C1 segment of cervical spinal cord (tissue), 14 donors: ENCODE results near the gene GRM8.
"Not testable (repeated sequence)": the region's sequence is repeated elsewhere in the genome, so short reads cannot be mapped to it uniquely, and the experiment has no call there.

Experiments used
- DNase-seq, 14 donors: peaks; one replicate each; lab custom pipeline; 2025; lab: John Stamatoyannopoulos, UW

GRM8 gene

DNA sequence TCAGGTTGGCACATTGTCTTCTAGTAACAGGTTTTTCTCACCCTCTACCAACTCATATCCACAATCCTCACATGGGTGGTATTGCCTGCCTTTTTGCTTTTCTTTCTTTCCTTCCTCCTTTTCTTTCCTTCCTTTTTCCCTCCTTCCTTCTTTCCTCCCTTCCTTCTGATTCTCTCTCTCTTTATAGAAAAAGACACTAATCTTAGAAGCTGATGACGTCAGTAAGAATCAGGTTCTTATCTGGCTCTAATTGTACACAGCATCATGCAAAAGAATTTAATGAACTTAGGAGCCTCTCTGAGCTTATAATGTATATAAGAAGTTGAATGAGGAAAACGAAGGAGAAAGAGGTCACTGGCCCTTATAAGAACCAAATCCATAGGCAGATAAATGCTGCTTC lies 328.3 kb downstream of the GRM8 start:
- DNase-seq: no peak

DNA sequence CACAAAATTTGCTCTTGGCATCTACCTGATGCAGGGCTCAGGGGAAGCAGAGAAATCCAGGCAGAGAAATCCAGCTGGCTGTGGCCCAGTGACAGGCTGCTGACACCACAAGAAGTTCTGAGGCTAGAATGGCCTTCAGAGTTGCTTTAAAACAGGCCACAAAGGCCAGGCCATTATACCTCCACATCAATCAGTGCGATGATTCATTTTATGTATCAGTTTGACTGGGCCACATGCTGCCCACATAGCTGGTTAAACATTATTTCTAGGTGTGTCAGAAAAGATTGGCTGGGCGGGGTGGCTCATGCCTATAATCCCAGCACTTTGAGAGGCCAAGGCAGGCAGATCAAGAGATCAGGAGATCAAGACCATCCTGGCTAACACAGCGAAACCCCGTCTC lies 341.1 kb downstream of the GRM8 start:
- DNase-seq: not testable (repeated sequence)

DNA sequence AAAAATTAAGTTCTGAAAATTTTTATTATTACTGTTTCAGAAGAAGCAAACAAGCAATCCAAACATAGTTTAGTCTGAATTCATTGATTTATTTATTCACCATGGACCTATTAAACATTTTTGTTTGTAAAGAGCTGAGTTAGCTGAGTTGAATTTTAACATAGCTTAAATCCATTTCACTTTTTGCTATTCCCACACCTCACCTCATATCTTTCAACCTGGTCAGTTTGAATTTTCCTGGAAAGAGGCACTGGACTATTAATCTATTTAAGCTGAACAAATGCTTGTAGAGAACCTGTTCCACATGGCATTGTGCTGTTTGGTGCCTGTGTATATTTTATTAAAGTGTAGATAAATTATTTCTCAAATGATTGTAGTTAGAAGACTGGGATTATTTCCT lies 344.2 kb downstream of the GRM8 start:
- not testable (repeated sequence) for DNase-seq

DNA sequence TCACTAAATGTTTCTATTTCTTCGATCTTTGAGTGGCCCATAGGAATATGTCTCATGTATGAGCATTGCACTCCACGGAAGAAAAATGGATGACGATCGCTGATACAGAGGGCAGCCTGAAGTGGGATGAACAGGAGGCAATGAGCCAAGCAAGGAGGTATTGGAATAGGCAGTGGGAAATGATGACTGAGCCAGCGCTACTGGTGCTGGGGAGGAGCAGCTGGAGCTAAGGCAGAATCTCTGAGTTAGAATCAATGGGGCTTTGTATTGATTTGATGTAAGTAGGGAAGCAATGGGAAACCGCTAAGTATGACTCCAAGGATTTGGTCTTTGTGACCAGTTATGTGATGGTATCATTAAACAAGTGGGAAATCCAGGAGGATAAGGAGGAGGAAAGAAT lies 345.1 kb downstream of the GRM8 start:
- DNase-seq: peak in 1 of 14 donors; percentile 1

DNA sequence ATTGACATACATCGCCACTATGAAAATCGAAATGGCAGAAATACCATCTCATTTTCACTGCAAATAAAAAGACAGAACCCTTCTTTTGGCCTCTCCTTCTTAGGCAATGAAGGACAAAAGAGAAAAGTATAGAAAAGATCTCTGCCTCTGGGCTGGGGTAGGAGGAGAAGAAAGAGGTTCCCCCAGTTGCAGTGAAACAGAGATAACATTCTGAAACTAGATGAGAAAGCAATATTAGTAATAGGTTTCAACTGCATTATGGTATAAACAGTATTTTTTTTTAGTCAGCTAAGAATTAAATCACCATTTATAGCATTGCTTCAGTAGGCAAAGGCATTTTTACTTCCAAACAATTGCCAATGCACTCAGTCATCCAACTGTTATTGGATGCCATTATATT lies 347.5 kb downstream of the GRM8 start:
- not testable (repeated sequence) for DNase-seq

DNA sequence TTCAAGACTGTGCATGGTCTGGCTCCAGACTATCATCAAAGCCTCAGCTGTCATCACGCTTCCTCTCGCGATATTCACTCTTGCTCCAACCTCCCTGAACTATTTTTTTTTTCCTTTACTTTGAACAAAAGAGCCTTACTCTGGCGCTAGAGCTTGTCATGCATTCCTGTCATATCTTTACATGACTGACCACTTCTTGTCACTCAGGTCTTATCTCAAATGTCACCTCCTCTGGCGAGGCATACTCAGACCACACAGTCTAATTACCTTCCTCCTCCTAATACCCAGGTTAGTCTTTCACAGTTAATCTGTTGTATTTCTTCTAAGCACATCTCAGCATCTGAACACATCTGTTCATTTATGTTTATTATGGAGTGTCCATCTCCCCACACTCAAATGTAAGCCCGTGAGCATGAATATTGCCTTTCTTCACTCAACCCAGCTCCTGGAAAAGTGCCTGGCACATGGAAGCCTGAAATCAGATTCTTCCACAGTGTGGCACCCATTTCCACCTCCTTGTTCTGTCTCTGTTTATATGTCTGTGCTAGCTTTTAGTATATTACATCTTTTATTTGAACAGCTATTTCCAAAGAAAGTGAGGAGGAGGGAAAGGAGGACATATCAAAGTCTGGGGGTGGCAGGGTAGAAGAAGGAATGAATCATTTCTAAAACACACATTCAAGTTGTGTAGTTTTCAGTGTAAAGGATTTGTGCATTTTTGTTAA lies 351.5 kb downstream of the GRM8 start:
- not testable (repeated sequence) for DNase-seq

DNA sequence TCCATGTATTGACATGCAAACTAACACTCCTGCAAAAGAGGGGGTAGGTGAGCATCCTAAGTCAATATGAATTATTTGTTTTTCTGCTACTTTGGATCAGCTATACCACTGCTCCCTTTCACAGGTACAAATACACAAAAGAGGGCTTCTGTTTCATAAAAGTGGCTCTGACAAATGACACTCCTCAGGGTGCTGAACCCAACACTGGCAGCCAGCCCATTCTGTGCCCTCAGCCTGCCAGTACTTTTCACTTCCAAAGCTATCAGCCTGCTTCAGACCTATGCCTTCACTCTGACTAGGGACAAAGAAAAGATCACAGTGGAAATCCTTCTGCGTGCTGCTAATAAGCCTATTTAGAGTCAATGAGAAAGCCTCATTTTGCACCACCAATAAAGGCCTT lies 364.8 kb downstream of the GRM8 start:
- DNase-seq: peak in 2 of 14 donors; percentile 4 to 9

DNA sequence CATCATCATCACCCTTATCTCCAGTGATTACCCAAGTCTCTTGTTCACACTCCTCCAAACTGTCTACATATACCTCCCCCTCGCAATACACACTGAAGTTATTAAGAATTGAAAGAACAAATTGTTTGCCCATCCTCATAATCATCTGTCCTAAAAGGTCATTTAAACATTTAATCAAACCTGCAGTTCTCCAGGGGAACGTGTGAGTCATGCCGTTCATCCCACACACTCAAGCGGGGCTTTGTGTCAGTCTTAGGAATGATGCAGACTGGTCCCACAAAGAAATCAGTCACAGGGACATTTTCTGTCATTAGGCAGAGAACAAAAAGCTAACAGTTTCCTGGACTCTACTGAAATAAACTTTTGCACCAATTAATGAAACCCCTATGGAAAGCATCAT lies 365.2 kb downstream of the GRM8 start:
- peak in 2 of 14 donors; percentile 26 to 39 for DNase-seq

DNA sequence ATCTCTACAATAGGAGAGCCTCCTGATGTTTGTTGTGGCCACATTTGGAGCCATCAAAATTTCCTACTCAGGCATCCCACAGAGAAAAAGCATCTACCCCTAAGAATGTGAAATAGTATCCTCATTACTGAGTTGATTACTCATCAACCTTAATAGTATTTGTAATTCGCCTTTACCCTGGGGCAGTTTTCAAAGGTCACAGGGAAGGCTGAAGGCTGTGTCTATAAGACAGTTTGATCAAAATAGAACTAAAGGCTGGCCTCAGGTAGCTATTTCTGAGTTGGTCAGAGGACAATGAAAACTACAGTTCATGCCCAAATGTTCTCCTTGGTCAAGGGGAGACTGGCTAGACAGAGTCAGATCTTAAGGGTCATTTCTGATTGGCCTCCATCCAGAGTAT lies 370.0 kb downstream of the GRM8 start:
- not testable (repeated sequence) for DNase-seq

DNA sequence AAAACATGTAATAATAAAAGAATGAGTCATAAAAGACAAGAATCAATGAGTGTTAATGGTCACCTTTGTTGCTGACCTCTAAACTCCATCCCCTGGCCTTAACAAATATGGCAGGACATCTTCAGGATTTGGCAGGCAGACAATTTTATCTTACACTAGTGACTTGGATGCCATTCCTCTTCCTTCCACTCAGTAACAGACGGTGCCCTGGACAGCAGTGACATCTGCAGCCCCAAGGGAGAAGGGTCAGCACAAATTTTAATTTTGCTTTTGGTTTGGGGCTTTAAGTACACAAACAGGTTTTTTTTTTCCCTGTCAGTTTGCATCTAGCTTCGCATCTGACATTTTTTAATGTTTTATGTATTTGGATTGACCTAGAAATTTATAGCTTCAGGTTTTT lies 370.8 kb downstream of the GRM8 start:
- peak in 1 of 14 donors; percentile 0 for DNase-seq

DNA sequence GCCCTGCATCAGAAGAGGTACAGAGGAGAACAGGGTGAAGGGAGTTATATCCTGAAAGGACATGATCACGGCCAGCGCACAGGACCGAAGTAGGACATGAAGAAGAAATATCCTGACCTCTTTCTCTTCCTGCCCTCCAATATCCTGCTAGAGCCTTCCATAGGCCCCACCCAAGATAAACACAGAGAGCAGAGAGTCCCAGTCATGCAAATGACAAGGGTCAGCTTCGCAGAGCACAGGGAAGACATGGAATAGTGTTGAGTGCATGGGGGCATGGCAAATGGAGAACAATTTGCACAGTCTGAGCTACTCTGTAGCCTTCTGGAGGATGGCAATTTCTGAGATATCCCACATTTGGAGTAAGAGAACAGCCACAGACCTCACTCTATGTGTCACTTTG lies 371.4 kb downstream of the GRM8 start:
- no peak for DNase-seq

DNA sequence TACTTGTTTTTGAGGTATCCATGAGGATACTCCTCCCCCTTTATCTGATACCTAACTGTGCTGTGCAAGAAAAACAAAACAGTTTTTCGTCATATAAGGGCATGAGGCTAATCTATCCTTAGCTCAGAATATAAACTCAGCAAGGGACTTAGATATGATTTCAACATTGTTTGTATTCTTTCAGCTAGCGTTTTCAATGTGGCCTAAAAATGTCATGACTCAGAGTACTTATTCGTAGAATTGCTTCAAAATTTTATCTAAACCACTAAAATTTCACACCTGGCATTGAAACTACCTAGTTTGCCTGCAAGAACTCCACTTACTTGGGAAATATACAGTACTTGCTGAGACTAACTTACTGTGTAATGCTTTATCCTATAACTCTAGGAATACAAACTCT lies 376.2 kb downstream of the GRM8 start:
- DNase-seq: not testable (repeated sequence)

DNA sequence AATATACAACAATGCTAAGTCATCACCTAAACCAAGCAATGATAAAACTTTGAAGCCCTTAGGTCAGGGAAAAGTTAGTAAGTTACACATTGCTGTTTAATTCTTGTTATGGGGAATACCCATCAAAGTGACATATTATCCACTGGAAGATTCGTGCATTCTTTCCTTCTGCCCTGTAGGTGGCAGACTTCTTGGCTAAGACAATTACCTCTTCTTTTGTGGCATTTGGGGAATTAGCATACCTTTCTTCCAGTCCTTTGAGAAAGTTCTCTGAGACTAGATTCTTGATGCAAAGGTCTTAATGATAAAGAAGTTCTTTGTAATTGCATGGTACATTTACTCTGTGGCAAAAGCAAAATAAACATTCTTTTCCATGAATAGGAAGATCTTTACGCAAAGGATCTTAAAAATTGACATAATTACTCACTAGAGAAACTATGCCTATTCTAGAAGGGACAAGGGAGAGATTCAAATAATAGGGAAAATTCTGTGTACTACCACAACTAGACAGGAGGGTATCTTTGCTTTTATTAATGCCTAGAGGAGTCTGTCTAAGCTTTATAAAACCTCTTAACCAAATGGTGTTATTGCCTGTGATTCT lies 395.9 kb downstream of the GRM8 start:
- no peak for DNase-seq

DNA sequence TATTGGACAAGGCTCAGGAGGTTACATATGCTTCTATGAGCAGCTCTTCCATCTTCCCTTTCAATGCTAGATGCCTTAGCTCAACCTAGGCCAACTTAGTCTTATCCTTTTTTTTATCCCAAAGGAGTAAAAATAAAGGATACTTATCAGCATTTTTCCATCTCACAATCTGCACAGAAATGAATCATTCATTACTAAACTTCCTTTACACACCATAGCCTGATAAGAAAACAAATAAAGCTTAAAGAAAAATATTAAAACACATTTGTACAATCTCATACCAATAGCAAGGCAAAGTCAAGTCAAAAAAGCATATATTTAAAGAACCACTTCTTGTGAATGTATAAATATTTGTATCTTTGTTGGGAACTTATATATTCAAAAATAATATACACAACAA lies 407.4 kb downstream of the GRM8 start:
- no peak for DNase-seq

DNA sequence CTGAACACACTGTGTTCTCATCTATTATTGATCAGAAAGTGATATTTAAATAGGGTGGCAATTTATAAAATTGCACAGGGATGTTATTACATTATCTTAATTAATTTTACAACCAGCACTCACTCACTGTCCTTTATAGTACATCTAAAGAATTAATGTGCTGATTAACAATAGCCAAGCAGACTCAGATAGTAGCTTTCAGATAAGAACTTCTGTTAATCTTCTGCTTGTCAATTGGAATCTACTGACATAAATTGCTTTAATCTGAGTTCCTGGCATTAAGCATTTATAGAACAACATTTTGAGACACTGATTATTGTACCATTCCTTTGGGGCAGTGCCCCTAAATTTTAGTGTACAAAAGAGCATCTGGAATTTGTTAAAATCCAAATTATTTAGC lies 408.9 kb downstream of the GRM8 start:
- DNase-seq: no peak

DNA sequence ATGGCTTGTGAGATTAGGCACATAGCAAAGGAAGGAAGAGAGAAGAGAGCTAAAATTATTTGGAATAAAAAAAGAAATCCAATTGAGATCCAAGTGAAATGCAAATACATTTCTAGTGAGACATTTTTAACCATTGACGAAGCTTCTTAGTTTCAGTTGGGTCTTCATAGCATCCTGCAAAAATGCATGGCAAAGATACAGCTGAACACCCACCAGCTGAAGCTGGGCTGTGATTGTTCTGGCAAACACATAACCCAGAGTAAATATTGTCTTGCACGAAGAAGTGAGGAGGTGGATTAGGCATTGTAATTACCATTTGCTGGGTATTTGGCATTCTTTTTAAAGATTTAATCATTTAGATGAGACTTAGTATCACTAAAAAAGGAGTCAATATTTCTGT lies 409.4 kb downstream of the GRM8 start:
- DNase-seq: no peak

DNA sequence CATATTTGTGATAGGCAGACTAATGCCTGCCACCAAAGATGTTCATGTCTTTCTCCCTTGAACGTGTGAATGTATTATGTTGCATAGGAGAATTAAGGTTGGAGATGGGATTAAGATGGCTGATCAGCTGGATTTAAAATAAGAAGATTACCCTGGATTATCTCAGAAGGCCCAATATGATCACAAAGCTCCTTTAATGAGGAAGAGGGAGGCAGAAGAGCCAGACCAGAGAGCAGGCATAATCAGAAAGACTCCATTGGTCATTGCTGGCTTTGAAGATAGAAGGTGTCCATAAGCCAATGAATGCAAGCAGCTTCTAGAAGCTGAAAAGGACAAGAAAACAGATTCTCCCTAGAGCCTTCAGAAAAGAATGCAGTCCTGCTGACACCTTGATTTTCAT lies 410.3 kb downstream of the GRM8 start:
- no peak for DNase-seq

DNA sequence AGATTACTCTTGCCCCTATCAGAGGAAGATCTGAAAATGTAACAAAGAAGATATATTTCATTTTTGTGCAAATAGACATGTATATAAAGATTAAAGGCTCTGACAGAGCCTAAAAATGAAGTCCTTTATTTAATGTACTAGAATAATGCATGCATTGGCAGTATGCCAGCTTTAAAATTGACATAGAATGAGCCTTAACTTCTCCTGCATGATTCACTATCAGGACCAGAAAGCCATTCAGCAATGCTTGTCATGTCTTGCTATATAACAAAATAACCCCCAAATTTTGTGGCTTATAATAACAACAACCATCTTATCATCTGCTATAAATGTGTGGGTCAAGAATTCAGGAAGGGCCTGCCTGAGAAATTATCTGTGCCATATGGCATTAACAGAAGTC lies 411.9 kb downstream of the GRM8 start:
- no peak for DNase-seq

DNA sequence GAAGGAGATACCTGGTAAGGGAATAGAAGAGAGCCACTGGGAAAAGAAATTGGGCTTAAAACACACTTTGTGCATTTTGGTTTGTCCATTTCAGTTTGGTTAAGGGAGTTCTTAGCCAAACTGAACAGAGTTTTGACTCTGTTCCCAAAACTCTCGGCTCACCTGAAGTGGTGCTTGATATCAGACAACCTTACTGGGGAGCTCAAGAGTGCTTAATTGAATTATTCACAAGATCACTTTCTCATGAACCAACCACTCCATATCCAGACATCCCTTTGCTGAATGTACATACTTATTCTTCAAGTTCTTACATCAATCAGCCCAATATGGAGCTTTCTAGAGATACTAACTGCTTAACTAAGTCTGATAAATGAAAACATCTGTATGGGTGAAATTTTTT lies 413.1 kb downstream of the GRM8 start:
- no peak for DNase-seq

DNA sequence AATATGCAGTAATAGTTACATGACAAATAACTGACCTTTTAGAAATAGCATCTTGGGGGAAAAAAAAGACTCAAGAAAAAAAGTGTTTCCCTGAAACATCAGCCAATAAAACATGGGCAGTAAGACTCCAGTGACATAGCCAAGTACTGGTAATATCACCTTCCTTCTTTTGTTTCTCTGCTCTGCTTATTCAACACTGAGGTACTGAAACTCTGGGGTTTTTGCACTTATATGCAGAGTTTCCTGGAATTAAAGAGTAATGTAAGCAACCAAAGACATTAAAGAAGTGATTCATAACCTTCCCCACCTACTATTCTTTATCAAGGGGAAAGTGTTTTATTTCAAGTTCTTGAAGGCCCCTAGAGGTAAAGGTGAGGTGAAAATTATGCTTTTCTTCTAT lies 414.5 kb downstream of the GRM8 start:
- DNase-seq: no peak

DNA sequence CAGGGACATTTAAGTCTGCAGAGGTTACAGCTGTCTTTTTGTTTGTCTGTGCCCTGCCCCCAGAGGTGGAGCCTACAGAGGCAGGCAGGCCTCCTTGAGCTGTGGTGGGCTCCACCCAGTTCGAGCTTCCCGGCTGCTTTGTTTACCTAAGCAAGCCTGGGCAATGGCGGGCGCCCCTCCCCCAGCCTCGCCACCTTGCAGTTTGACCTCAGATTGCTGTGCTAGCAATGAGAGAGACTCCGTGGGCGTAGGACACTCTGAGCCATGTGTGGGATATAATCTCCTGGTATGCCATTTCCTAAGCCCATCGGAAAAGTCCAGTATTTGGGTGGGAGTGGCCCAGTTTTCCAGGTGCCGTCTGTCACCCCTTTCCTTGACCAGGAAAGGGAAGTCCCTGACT lies 421.5 kb downstream of the GRM8 start:
- not testable (repeated sequence) for DNase-seq

DNA sequence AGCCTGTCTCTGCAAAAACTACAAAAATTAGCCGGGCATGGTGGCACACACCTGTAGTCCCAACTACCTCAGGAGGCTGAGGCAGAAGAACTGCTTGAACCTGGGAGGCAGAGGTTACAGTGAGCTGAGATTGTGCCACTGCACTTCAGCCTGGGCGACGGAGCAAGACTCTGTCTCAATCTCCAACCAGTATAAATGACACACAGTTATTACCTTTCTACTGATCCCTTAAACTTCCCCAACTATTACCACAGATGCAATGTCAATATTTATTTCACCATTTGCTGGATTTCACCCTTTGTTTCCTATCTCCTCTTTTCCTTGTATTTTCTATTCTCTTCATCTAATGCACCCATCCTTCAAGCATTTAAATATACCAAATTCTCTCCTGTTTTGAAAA lies 431.8 kb downstream of the GRM8 start:
- DNase-seq: no peak

DNA sequence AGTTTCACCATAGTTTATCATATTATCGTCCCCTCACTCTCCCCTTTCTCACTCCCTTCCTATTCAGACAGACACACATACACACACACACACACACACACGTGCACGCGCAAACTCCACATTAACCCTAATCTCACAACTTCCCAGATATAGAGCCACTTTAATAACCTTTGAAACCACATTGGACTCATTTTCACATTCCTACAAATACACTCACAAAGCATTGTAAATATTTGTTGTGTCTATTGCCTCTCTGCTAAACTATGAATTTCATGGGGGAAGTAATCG lies 433.6 kb downstream of the GRM8 start:
- no peak for DNase-seq
